ENCODE measurements around the gene TAS2R1.

Gene TAS2R1

GRCh38 chr5:9624196-9624947 is 5.8 kb downstream of the TAS2R1 start:
- Histone ChIP-seq H3K4me3 (ENCODE audit: low read length in 2 of 2) (no peak overlapping the region), H3K4me1 (ENCODE audit: control insufficient read depth in 2 of 2, insufficient read depth in 2 of 2, low read length in 2 of 2) (peaks cover 0 to 4% of the 10 kb centered on the region in 2 donors), H3K27ac (ENCODE audit: low read depth in 2 of 2, low read length in 2 of 2) (no peak overlapping the region), H3K36me3 (ENCODE audit: control insufficient read depth in 2 of 2, insufficient read depth in 2 of 2, low read length in 2 of 2) (no peaks in the 10 kb centered on the region), H3K9ac (ENCODE audit: low read depth in 1 of 2, low read length in 2 of 2) (no peak overlapping the region), H3K9me3 (ENCODE audit: control insufficient read depth in 2 of 2, low read length in 2 of 2) (no peaks in the 10 kb centered on the region), H3K27me3 (ENCODE audit: control insufficient read depth in 2 of 2, insufficient read depth in 2 of 2, low read length in 2 of 2) (no peaks in the 10 kb centered on the region)

GRCh38 chr5:9623661-9624060 is 6.5 kb downstream of the TAS2R1 start:
- peaks cover 0 to 4% of the 10 kb centered on the region in 2 donors for H3K4me1 ChIP-seq (ENCODE audit: control insufficient read depth in 2 of 2, insufficient read depth in 2 of 2, low read length in 2 of 2)
- no peak overlapping the region for H3K9ac ChIP-seq (ENCODE audit: low read depth in 1 of 2, low read length in 2 of 2)
- H3K27ac ChIP-seq (ENCODE audit: low read depth in 2 of 2, low read length in 2 of 2) = no peak overlapping the region
- no peak overlapping the region for H3K4me3 ChIP-seq (ENCODE audit: low read length in 2 of 2)
- H3K9me3 ChIP-seq (ENCODE audit: control insufficient read depth in 2 of 2, low read length in 2 of 2) = no peaks in the 10 kb centered on the region
- no peaks in the 10 kb centered on the region for H3K27me3 ChIP-seq (ENCODE audit: control insufficient read depth in 2 of 2, insufficient read depth in 2 of 2, low read length in 2 of 2)
- no peaks in the 10 kb centered on the region for H3K36me3 ChIP-seq (ENCODE audit: control insufficient read depth in 2 of 2, insufficient read depth in 2 of 2, low read length in 2 of 2)

DNA sequence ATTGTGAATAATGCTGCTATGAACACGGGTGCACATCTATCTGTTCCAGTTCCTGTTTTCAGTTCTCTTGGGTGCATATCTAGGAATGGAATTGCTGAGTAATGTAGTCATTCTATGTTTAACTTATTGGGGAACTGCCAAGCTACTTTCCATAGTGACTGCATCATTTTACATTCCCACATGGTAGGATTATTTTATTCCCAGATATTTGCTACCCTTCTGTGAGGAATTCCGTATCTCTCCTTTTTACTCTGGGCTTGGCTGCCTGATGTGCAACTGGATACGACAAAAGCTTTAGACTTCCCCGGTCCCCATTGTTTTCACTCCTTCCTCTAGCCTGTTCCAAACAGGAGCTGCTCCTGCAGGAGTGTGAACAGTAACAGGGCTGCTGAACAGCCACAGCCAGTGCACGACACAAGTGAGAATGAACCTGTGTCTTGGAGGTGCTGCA is 7.2 kb downstream of the TAS2R1 start:
- Histone ChIP-seq H3K4me1 (ENCODE audit: control insufficient read depth in 2 of 2, insufficient read depth in 2 of 2, low read length in 2 of 2) (peaks cover 0 to 4% of the 10 kb centered on the region in 2 donors), H3K27me3 (ENCODE audit: control insufficient read depth in 2 of 2, insufficient read depth in 2 of 2, low read length in 2 of 2) (no peaks in the 10 kb centered on the region), H3K9ac (ENCODE audit: low read depth in 1 of 2, low read length in 2 of 2) (no peak overlapping the region), H3K27ac (ENCODE audit: low read depth in 2 of 2, low read length in 2 of 2) (no peak overlapping the region), H3K4me3 (ENCODE audit: low read length in 2 of 2) (no peak overlapping the region), H3K36me3 (ENCODE audit: control insufficient read depth in 2 of 2, insufficient read depth in 2 of 2, low read length in 2 of 2) (no peaks in the 10 kb centered on the region), H3K9me3 (ENCODE audit: control insufficient read depth in 2 of 2, low read length in 2 of 2) (no peaks in the 10 kb centered on the region)

- Histone ChIP-seq H3K9ac (ENCODE audit: low read depth in 1 of 2, low read length in 2 of 2) (no peak overlapping the region), H3K4me3 (ENCODE audit: low read length in 2 of 2) (no peak overlapping the region), H3K9me3 (ENCODE audit: control insufficient read depth in 2 of 2, low read length in 2 of 2) (no peaks in the 10 kb centered on the region), H3K27ac (ENCODE audit: low read depth in 2 of 2, low read length in 2 of 2) (no peak overlapping the region), H3K36me3 (ENCODE audit: control insufficient read depth in 2 of 2, insufficient read depth in 2 of 2, low read length in 2 of 2) (no peaks in the 10 kb centered on the region), H3K27me3 (ENCODE audit: control insufficient read depth in 2 of 2, insufficient read depth in 2 of 2, low read length in 2 of 2) (no peaks in the 10 kb centered on the region), H3K4me1 (ENCODE audit: control insufficient read depth in 2 of 2, insufficient read depth in 2 of 2, low read length in 2 of 2) (peaks cover 0 to 4% of the 10 kb centered on the region in 2 donors)
Observed at GRCh38 chr5:9621379-9621903, 8.7 kb downstream of the TAS2R1 start.

GRCh38 chr5:9619331-9620092 is 10.6 kb downstream of the TAS2R1 start:
- no peaks in the 10 kb centered on the region for H3K9me3 ChIP-seq (ENCODE audit: control insufficient read depth in 2 of 2, low read length in 2 of 2)
- no peak overlapping the region for H3K27ac ChIP-seq (ENCODE audit: low read depth in 2 of 2, low read length in 2 of 2)
- no peak overlapping the region for H3K4me3 ChIP-seq (ENCODE audit: low read length in 2 of 2)
- no peaks in the 10 kb centered on the region for H3K27me3 ChIP-seq (ENCODE audit: control insufficient read depth in 2 of 2, insufficient read depth in 2 of 2, low read length in 2 of 2)
- peaks cover 0 to 4% of the 10 kb centered on the region in 2 donors for H3K4me1 ChIP-seq (ENCODE audit: control insufficient read depth in 2 of 2, insufficient read depth in 2 of 2, low read length in 2 of 2)
- no peaks in the 10 kb centered on the region for H3K36me3 ChIP-seq (ENCODE audit: control insufficient read depth in 2 of 2, insufficient read depth in 2 of 2, low read length in 2 of 2)
- no peak overlapping the region for H3K9ac ChIP-seq (ENCODE audit: low read depth in 1 of 2, low read length in 2 of 2)

DNA sequence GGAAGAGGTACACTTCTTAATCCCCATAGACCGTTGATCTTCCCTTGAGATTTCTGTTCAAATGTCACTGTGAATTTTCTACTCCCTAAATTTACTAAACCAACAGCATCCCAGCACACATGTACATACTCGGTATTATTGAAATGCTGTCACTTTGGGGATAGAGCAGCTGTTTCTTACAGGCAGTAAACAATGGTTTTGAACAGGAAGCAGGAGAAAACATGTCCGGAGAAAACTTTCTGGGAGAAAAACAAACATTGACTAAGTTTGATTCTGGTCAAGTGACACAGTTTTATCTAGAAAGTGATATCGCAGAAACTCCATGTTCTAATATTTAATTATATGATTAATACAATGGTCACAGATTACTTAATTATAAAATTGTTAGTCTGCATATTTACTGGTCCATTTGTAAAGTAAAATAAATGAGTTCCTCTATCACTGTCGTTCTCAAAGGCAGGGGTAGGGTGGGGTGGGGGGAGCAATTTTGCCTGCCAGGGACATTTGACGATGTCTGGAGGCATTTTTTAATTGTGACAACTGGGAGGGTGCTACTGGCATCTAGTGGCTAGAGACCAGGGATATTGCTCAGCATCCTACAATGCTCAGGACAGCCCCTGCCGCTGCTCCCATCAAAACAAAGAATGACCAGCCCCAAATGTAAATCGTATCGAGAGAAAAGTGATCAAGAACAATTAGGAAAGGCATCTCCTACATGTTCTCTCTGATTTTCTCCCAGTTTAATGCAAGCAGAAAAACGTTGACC is 12.2 kb downstream of the TAS2R1 start:
- H3K4me1 ChIP-seq (ENCODE audit: control insufficient read depth in 2 of 2, insufficient read depth in 2 of 2, low read length in 2 of 2) = peaks cover 0 to 4% of the 10 kb centered on the region in 2 donors
- H3K27ac ChIP-seq (ENCODE audit: low read depth in 2 of 2, low read length in 2 of 2) = no peak overlapping the region
- H3K4me3 ChIP-seq (ENCODE audit: low read length in 2 of 2) = no peak overlapping the region
- no peaks in the 10 kb centered on the region for H3K36me3 ChIP-seq (ENCODE audit: control insufficient read depth in 2 of 2, insufficient read depth in 2 of 2, low read length in 2 of 2)
- H3K27me3 ChIP-seq (ENCODE audit: control insufficient read depth in 2 of 2, insufficient read depth in 2 of 2, low read length in 2 of 2) = no peaks in the 10 kb centered on the region
- no peaks in the 10 kb centered on the region for H3K9me3 ChIP-seq (ENCODE audit: control insufficient read depth in 2 of 2, low read length in 2 of 2)
- no peak overlapping the region for H3K9ac ChIP-seq (ENCODE audit: low read depth in 1 of 2, low read length in 2 of 2)

DNA sequence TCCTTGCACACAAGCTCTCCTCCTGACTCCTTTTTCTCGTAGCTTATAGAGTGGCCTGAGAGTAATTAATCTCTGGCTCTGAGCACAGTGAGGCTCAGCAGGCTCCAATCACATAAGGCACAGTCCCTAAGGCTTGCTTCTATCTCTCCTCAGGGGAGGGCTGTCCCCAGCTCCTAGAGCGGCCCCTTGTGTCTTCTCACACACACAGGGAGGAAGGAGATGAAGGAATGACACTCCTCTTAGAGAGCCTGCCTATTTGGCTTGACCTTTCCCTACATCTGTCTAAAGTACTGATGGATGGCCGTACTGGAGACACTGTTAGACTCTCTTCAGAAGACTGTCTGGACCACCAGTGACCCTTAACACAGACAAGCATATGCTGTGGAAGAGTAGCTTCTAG is 12.9 kb downstream of the TAS2R1 start:
- no peaks in the 10 kb centered on the region for H3K9me3 ChIP-seq (ENCODE audit: control insufficient read depth in 2 of 2, low read length in 2 of 2)
- H3K4me3 ChIP-seq (ENCODE audit: low read length in 2 of 2) = no peak overlapping the region
- H3K27ac ChIP-seq (ENCODE audit: low read depth in 2 of 2, low read length in 2 of 2) = no peak overlapping the region
- no peaks in the 10 kb centered on the region for H3K27me3 ChIP-seq (ENCODE audit: control insufficient read depth in 2 of 2, insufficient read depth in 2 of 2, low read length in 2 of 2)
- H3K36me3 ChIP-seq (ENCODE audit: control insufficient read depth in 2 of 2, insufficient read depth in 2 of 2, low read length in 2 of 2) = no peaks in the 10 kb centered on the region
- no peak overlapping the region for H3K9ac ChIP-seq (ENCODE audit: low read depth in 1 of 2, low read length in 2 of 2)
- H3K4me1 ChIP-seq (ENCODE audit: control insufficient read depth in 2 of 2, insufficient read depth in 2 of 2, low read length in 2 of 2) = peaks cover 0 to 4% of the 10 kb centered on the region in 2 donors

DNA sequence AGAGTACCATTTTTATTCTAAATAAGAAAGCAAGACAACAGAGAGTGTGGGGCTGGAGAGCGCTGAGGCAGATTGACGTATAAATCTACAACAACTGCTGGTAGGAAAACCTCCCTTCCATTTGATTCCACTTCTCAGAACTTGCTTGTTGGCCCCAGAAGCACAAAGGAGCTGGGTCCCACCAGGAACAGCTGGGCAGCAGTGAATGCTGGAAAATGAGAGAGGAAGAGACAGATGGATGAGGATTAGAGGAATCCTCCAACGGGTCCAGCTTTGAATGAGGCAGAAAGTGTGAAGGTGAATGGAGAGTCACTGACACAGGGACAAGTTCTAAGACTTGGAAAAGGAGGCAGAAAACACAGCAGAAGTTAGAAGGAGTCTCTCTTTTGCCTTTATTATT is 14.8 kb downstream of the TAS2R1 start:
- Histone ChIP-seq H3K9me3 (ENCODE audit: control insufficient read depth in 2 of 2, low read length in 2 of 2) (no peaks in the 10 kb centered on the region), H3K27me3 (ENCODE audit: control insufficient read depth in 2 of 2, insufficient read depth in 2 of 2, low read length in 2 of 2) (no peaks in the 10 kb centered on the region), H3K36me3 (ENCODE audit: control insufficient read depth in 2 of 2, insufficient read depth in 2 of 2, low read length in 2 of 2) (no peaks in the 10 kb centered on the region), H3K4me3 (ENCODE audit: low read length in 2 of 2) (no peak overlapping the region), H3K4me1 (ENCODE audit: control insufficient read depth in 2 of 2, insufficient read depth in 2 of 2, low read length in 2 of 2) (no peaks in the 10 kb centered on the region), H3K9ac (ENCODE audit: low read depth in 1 of 2, low read length in 2 of 2) (no peak overlapping the region), H3K27ac (ENCODE audit: low read depth in 2 of 2, low read length in 2 of 2) (no peak overlapping the region)

DNA sequence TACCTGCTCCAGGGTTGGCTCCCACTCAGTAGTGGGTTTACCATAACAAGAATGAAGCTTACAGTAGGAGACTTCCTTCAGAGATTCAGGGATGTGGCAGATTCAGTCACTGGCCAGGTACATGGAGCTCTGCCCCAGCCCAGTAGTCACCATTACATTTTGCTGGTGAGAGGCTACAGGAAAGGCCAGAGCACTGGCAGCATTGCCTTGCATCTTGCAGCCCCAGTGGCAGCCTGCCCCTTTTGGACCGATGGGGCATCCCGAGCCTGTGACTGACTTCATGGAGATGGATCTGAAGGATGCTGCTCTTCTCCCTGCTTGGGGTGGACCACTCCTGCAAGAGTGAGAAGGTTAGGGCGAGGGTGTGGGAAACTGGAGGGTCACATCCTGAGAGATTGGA is 16.8 kb downstream of the TAS2R1 start:
- H3K9me3 ChIP-seq (ENCODE audit: control insufficient read depth in 2 of 2, low read length in 2 of 2) = no peaks in the 10 kb centered on the region
- no peaks in the 10 kb centered on the region for H3K4me1 ChIP-seq (ENCODE audit: control insufficient read depth in 2 of 2, insufficient read depth in 2 of 2, low read length in 2 of 2)
- no peak overlapping the region for H3K27ac ChIP-seq (ENCODE audit: low read depth in 2 of 2, low read length in 2 of 2)
- H3K9ac ChIP-seq (ENCODE audit: low read depth in 1 of 2, low read length in 2 of 2) = no peak overlapping the region
- H3K4me3 ChIP-seq (ENCODE audit: low read length in 2 of 2) = no peak overlapping the region
- H3K36me3 ChIP-seq (ENCODE audit: control insufficient read depth in 2 of 2, insufficient read depth in 2 of 2, low read length in 2 of 2) = no peaks in the 10 kb centered on the region
- no peaks in the 10 kb centered on the region for H3K27me3 ChIP-seq (ENCODE audit: control insufficient read depth in 2 of 2, insufficient read depth in 2 of 2, low read length in 2 of 2)

- no peak overlapping the region for H3K27ac ChIP-seq (ENCODE audit: low read depth in 2 of 2, low read length in 2 of 2)
- no peaks in the 10 kb centered on the region for H3K27me3 ChIP-seq (ENCODE audit: control insufficient read depth in 2 of 2, insufficient read depth in 2 of 2, low read length in 2 of 2)
- no peak overlapping the region for H3K4me3 ChIP-seq (ENCODE audit: low read length in 2 of 2)
- H3K36me3 ChIP-seq (ENCODE audit: control insufficient read depth in 2 of 2, insufficient read depth in 2 of 2, low read length in 2 of 2) = no peaks in the 10 kb centered on the region
- H3K4me1 ChIP-seq (ENCODE audit: control insufficient read depth in 2 of 2, insufficient read depth in 2 of 2, low read length in 2 of 2) = no peaks in the 10 kb centered on the region
- H3K9ac ChIP-seq (ENCODE audit: low read depth in 1 of 2, low read length in 2 of 2) = no peak overlapping the region
- no peaks in the 10 kb centered on the region for H3K9me3 ChIP-seq (ENCODE audit: control insufficient read depth in 2 of 2, low read length in 2 of 2)
Observed at GRCh38 chr5:9610969-9611368, 19.2 kb downstream of the TAS2R1 start.
